GM20000 (cell line): Measurements from ENCODE around the gene RUNX1.

Experiments used
- DNase-seq: peaks from one replicate; pipeline ENCODE4 v3.0.0; 2012; ENCODE audit warnings: low spot score
- CTCF ChIP-seq: IDR thresholded peaks from 2 replicates; pipeline ENCODE4 v1.5.1; 2012; ENCODE audit warnings: mild to moderate bottlenecking, control low read depth; ENCODE audit errors: extremely low read depth, missing control alignments

Gene RUNX1

GRCh38 chr21:34949030-34949429 is 100.1 kb downstream of the RUNX1 start:
- no peak for TF ChIP-seq CTCF
- no peak for DNase-seq

- no peak for DNase-seq
- no peak for TF ChIP-seq CTCF
These were observed 100.9 kb downstream of the RUNX1 start for GRCh38 chr21:34948157-34948556.

- no peak for TF ChIP-seq CTCF
- no peak for DNase-seq
These were observed 102.1 kb downstream of the RUNX1 start for GRCh38 chr21:34946916-34947534.

GRCh38 chr21:34946385-34946840 is 102.7 kb downstream of the RUNX1 start:
- no peak for TF ChIP-seq CTCF
- no peak for DNase-seq

GRCh38 chr21:34945288-34945687 is 103.8 kb downstream of the RUNX1 start:
- DNase-seq, result no peak
- no peak for TF ChIP-seq CTCF

GRCh38 chr21:34944015-34944755 is 104.9 kb downstream of the RUNX1 start:
- DNase-seq, result no peak
- TF ChIP-seq CTCF, result no peak

- DNase-seq, result peak; percentile 18
- no peak for TF ChIP-seq CTCF
These were observed 106.2 kb downstream of the RUNX1 start for GRCh38 chr21:34942911-34943310.
